HepG2 (cell line): ENCODE data around the gene EDC3. TPM values are rescaled to one million over a fixed set of nuclear protein-coding genes. Genes with fewer than 3 reads are reported as not detected.

Experiments
- MAZ ChIP-seq, 2 experiments: sonication (generic) in 1 of 2; formaldehyde crosslinking in 1 of 2; IDR thresholded peaks; 2 replicates each; pipeline versions ENCODE4 v1.5.0 to v1.6.1; 2012 to 2020; ENCODE audit warnings: low read depth in 2 of 2, mild to moderate bottlenecking in 2 of 2, borderline replicate concordance in 1 of 2, improper control_type of control experiment in 1 of 2, low read length in 1 of 2, missing genetic modification reagents in 1 of 2, moderate library complexity in 1 of 2
- MBD4 ChIP-seq: IDR thresholded peaks from 2 replicates; pipeline ENCODE4 v1.6.1; 2012; ENCODE audit warnings: low read length, inconsistent platforms, borderline replicate concordance
- NR2C2 ChIP-seq: sonication (generic); formaldehyde crosslinking; IDR thresholded peaks from 2 replicates; pipeline ENCODE4 v1.4.0; 2020; ENCODE audit warnings: missing genetic modification reagents, mild to moderate bottlenecking, moderate library complexity, borderline replicate concordance
- PRDM10 ChIP-seq: sonication (generic); formaldehyde crosslinking; IDR thresholded peaks from 2 replicates; pipeline ENCODE4 v1.4.0; 2020; ENCODE audit warnings: low read depth, missing genetic modification reagents
- RERE ChIP-seq: IDR thresholded peaks from 2 replicates; pipeline ENCODE4 v1.6.1; 2016; ENCODE audit warnings: low read depth, missing genetic modification reagents, missing compliant biosample characterization
- SOX13 ChIP-seq, 3 experiments: fragments of 450-650 bp in 1 of 3; sonication (generic) in 1 of 3; formaldehyde crosslinking in 1 of 3; IDR thresholded peaks in 2 of 3; conservative IDR thresholded peaks in 1 of 3; 2 replicates each; pipeline versions ENCODE4 v1.5.0 to v1.6.1; 2016 to 2020; ENCODE audit warnings: antibody characterized with exemption in 1 of 3, mild to moderate bottlenecking in 1 of 3, missing compliant biosample characterization in 1 of 3, missing genetic modification reagents in 1 of 3, moderate library complexity in 1 of 3
- SP1 ChIP-seq, 2 experiments: fragments of 450-650 bp in 1 of 2; sonication (generic) in 1 of 2; formaldehyde crosslinking in 1 of 2; IDR thresholded peaks; 2 replicates each; pipeline versions ENCODE4 v1.4.0 to v1.6.1; 2016 to 2020; ENCODE audit warnings: missing genetic modification reagents in 1 of 2
- TBX2 ChIP-seq: sonication (generic); formaldehyde crosslinking; IDR thresholded peaks from 2 replicates; pipeline ENCODE4 v1.5.0; 2020; ENCODE audit warnings: missing genetic modification reagents, mild to moderate bottlenecking, borderline replicate concordance
- ZBTB49 ChIP-seq: sonication (generic); formaldehyde crosslinking; IDR thresholded peaks from 2 replicates; pipeline ENCODE4 v1.4.0; 2020; ENCODE audit warnings: missing genetic modification reagents, borderline replicate concordance
- ZNF230 ChIP-seq: sonication (generic); formaldehyde crosslinking; IDR thresholded peaks from 2 replicates; pipeline ENCODE4 v1.4.0; 2020; ENCODE audit warnings: mild to moderate bottlenecking, missing genetic modification reagents
- ZNF557 ChIP-seq: sonication (generic); formaldehyde crosslinking; IDR thresholded peaks from 2 replicates; pipeline ENCODE4 v1.4.0; 2020; ENCODE audit warnings: missing genetic modification reagents
- ZNF687 ChIP-seq: sonication (generic); formaldehyde crosslinking; IDR thresholded peaks from 2 replicates; pipeline ENCODE4 v1.5.1; 2020; ENCODE audit warnings: mild to moderate bottlenecking, missing genetic modification reagents, moderate library complexity
- polyA plus RNA-seq, 8 experiments: library from polyadenylated mRNA; depleted of rRNA in 3 of 8; stranded (reverse) in 7 of 8; unstranded in 1 of 8; fragments of >200 nt; fragmentation: Illumina TruSeq in 4 of 8; extraction: Trizol in 4 of 8; gene quantifications; 2 replicates each; pipeline versions ENCODE4 v1.2.1 to v1.2.3, GENCODE V29; 2011 to 2016; ENCODE audit warnings: low read depth in 4 of 8, missing spikeins in 1 of 8, mixed read lengths in 1 of 8; ENCODE audit not compliant: insufficient read depth in 1 of 8
- total RNA-seq, 5 experiments: library from RNA; depleted of rRNA; stranded (reverse); fragments of >200 nt; fragmentation: Illumina TruSeq; extraction: Trizol; gene quantifications; 2 replicates each; pipeline ENCODE4 v1.2.3, GENCODE V29; 2016; ENCODE audit warnings: low read depth in 1 of 5

EDC3 gene
- total and polyA plus RNA-seq, 2 of the 13 experiments (the other 11 are each of a cell fraction or from before 2014, with no cell fraction given): 17.4 to 32.0 TPM

- TF ChIP-seq RERE (CRISPR knock-in tag): no peak
- TF ChIP-seq ZBTB49: no peak
- TF ChIP-seq ZNF557 (CRISPR knock-in tag): no peak
- TF ChIP-seq PRDM10 (CRISPR knock-in tag): no peak
- no peak for TF ChIP-seq SP1 (IDR thresholded peaks at IDR 0.05)
- no peak for TF ChIP-seq SP1 (CRISPR knock-in tag; IDR thresholded peaks at IDR 0.05)
- TF ChIP-seq MAZ (IDR thresholded peaks at IDR 0.05; ENCODE audit: borderline replicate concordance, low read depth, low read length): no peak
- no peak for TF ChIP-seq MAZ (CRISPR knock-in tag; IDR thresholded peaks at IDR 0.05; ENCODE audit: low read depth)
- no peak for TF ChIP-seq ZNF230 (CRISPR knock-in tag)
- TF ChIP-seq MBD4: no peak
- TF ChIP-seq NR2C2: no peak
- no peak for TF ChIP-seq TBX2
- no peak for TF ChIP-seq ZNF687 (CRISPR knock-in tag)
- TF ChIP-seq SOX13 (IDR thresholded peaks at IDR 0.05): no peak
- TF ChIP-seq SOX13 (CRISPR knock-in tag; conservative IDR thresholded peaks at IDR 0.05 in 1 of 2, IDR thresholded peaks at IDR 0.05 in 1 of 2): no peak
Observed at GRCh38 chr15:74585857-74586256, 110.0 kb downstream of the EDC3 start (continued).
